ENCODE data around the gene HOXC5.

- no peak for TF ChIP-seq CTCF (conservative IDR thresholded peaks at IDR 0.05; ENCODE audit: low read length)
- no peak for TF ChIP-seq EZH2phosphoT487 (IDR thresholded peaks at IDR 0.05; ENCODE audit: borderline replicate concordance, low read depth, low read length)
Measured at GRCh38 chr12:54033106-54033979, 493 bp downstream of the HOXC5 start.

All from OCI-LY7 (cell line).